ENCODE data around the gene SLC37A4.

DNA sequence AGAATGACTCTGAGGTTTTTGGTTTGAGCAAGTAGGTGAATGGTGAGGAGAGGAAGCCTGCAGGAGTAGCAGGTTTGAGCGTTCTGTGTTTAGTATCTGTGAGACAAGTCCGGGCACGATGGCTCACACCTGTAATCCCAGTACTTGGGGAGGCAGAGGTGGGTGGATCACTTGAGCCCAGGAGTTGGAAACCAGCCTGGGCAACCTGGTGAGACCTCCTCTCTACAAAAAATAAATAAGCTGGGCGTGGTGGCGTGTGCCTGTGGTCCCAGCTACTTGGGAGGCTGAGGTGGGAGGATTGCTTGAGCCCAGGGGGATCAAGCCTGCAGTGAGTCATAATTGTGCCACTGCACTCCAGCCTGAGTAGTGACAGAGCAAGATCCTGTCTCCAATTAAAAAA, 42.4 kb downstream of the SLC37A4 start:
- TF ChIP-seq, protein P1, sequence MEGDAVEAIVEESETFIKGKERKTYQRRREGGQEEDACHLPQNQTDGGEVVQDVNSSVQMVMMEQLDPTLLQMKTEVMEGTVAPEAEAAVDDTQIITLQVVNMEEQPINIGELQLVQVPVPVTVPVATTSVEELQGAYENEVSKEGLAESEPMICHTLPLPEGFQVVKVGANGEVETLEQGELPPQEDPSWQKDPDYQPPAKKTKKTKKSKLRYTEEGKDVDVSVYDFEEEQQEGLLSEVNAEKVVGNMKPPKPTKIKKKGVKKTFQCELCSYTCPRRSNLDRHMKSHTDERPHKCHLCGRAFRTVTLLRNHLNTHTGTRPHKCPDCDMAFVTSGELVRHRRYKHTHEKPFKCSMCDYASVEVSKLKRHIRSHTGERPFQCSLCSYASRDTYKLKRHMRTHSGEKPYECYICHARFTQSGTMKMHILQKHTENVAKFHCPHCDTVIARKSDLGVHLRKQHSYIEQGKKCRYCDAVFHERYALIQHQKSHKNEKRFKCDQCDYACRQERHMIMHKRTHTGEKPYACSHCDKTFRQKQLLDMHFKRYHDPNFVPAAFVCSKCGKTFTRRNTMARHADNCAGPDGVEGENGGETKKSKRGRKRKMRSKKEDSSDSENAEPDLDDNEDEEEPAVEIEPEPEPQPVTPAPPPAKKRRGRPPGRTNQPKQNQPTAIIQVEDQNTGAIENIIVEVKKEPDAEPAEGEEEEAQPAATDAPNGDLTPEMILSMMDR (IDR thresholded peaks at IDR 0.05): no peak
- TF ChIP-seq TAF1 (IDR thresholded peaks at IDR 0.05; ENCODE audit: borderline replicate concordance, low read depth, low read length): no peak
- no peak for TF ChIP-seq ZBTB33 (IDR thresholded peaks at IDR 0.05; ENCODE audit: borderline replicate concordance, low read depth)
- TF ChIP-seq, protein P2, sequence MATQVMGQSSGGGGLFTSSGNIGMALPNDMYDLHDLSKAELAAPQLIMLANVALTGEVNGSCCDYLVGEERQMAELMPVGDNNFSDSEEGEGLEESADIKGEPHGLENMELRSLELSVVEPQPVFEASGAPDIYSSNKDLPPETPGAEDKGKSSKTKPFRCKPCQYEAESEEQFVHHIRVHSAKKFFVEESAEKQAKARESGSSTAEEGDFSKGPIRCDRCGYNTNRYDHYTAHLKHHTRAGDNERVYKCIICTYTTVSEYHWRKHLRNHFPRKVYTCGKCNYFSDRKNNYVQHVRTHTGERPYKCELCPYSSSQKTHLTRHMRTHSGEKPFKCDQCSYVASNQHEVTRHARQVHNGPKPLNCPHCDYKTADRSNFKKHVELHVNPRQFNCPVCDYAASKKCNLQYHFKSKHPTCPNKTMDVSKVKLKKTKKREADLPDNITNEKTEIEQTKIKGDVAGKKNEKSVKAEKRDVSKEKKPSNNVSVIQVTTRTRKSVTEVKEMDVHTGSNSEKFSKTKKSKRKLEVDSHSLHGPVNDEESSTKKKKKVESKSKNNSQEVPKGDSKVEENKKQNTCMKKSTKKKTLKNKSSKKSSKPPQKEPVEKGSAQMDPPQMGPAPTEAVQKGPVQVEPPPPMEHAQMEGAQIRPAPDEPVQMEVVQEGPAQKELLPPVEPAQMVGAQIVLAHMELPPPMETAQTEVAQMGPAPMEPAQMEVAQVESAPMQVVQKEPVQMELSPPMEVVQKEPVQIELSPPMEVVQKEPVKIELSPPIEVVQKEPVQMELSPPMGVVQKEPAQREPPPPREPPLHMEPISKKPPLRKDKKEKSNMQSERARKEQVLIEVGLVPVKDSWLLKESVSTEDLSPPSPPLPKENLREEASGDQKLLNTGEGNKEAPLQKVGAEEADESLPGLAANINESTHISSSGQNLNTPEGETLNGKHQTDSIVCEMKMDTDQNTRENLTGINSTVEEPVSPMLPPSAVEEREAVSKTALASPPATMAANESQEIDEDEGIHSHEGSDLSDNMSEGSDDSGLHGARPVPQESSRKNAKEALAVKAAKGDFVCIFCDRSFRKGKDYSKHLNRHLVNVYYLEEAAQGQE (IDR thresholded peaks at IDR 0.05; ENCODE audit: low read depth, low read length): no peak
- TF ChIP-seq EZH2phosphoT487 (IDR thresholded peaks at IDR 0.05; ENCODE audit: borderline replicate concordance, low read depth): no peak
- no peak for TF ChIP-seq CHD2 (IDR thresholded peaks at IDR 0.05; ENCODE audit: low read length, partially characterized antibody)
- no peak for TF ChIP-seq RAD21 (IDR thresholded peaks at IDR 0.05; ENCODE audit: low read length)
- no peak for TF ChIP-seq GATA2 (CRISPR knock-in tag; IDR thresholded peaks at IDR 0.05)
- no peak for TF ChIP-seq FOSL2 (IDR thresholded peaks at IDR 0.05; ENCODE audit: borderline replicate concordance, low read depth)
- TF ChIP-seq, protein P3, sequence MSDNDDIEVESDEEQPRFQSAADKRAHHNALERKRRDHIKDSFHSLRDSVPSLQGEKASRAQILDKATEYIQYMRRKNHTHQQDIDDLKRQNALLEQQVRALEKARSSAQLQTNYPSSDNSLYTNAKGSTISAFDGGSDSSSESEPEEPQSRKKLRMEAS (IDR thresholded peaks at IDR 0.05; ENCODE audit: low read depth): no peak
- no peak for TF ChIP-seq NFIC (IDR thresholded peaks at IDR 0.05; ENCODE audit: borderline replicate concordance)
- no peak for TF ChIP-seq NRF1 (IDR thresholded peaks at IDR 0.05; ENCODE audit: low read depth, low read length)
